ACC112 (cell line): ENCODE data around the gene TRMT112.
"Not testable (repeated sequence)": the region's sequence is repeated elsewhere in the genome, so short reads cannot be mapped to it uniquely, and the experiment has no call there.

Source experiments
- H2AFZ ChIP-seq: fragments of 200-600 bp; sonication (generic); one replicate; pipeline ENCODE4 v1.6.0; 2017; ENCODE audit warnings: antibody characterized with exemption, low read length; ENCODE audit not compliant: unreplicated experiment
- H3K27ac ChIP-seq: fragments of 200-600 bp; sonication (generic); 2 replicates; pipeline ENCODE4 v1.5.1; 2014; ENCODE audit warnings: low read depth, mild to moderate bottlenecking, antibody characterized with exemption, low read length, moderate library complexity
- H3K27me3 ChIP-seq: fragments of 200-600 bp; sonication (generic); 2 replicates; pipeline ENCODE4 v1.6.1; 2014; ENCODE audit warnings: mild to moderate bottlenecking, antibody characterized with exemption, low read length, moderate library complexity, mixed read lengths; ENCODE audit not compliant: insufficient read depth
- H3K36me3 ChIP-seq: fragments of 200-600 bp; sonication (generic); 2 replicates; pipeline ENCODE4 v1.6.1; 2016; ENCODE audit warnings: mild to moderate bottlenecking, antibody characterized with exemption, low read length, moderate library complexity, mixed read lengths; ENCODE audit not compliant: insufficient read depth
- H3K4me1 ChIP-seq: fragments of 200-600 bp; sonication (generic); one replicate; pipeline ENCODE4 v1.6.1; 2016; ENCODE audit warnings: low read length, mixed read lengths; ENCODE audit not compliant: insufficient read depth, unreplicated experiment, control insufficient read depth
- H3K4me3 ChIP-seq: fragments of 200-600 bp; sonication (generic); 2 replicates; pipeline ENCODE4 v1.5.1; 2014; ENCODE audit warnings: mild to moderate bottlenecking, low read depth, low read length
- H3K79me2 ChIP-seq: fragments of 200-600 bp; sonication (generic); one replicate; pipeline ENCODE4 v1.6.0; 2016; ENCODE audit warnings: low read length; ENCODE audit not compliant: control insufficient read depth, unreplicated experiment, insufficient read depth

The TRMT112 gene

DNA sequence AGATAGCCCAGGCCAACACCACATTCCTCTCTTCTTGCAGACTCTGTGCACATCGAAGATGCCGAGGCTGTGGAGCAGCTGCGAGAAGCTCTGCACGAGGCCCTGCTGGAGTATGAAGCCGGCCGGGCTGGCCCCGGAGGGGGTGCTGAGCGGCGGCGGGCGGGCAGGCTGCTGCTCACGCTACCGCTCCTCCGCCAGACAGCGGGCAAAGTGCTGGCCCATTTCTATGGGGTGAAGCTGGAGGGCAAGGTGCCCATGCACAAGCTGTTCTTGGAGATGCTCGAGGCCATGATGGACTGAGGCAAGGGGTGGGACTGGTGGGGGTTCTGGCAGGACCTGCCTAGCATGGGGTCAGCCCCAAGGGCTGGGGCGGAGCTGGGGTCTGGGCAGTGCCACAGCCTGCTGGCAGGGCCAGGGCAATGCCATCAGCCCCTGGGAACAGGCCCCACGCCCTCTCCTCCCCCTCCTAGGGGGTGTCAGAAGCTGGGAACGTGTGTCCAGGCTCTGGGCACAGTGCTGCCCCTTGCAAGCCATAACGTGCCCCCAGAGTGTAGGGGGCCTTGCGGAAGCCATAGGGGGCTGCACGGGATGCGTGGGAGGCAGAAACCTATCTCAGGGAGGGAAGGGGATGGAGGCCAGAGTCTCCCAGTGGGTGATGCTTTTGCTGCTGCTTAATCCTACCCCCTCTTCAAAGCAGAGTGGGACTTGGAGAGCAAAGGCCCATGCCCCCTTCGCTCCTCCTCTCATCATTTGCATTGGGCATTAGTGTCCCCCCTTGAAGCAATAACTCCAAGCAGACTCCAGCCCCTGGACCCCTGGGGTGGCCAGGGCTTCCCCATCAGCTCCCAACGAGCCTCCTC lies 1.5 kb downstream of the TRMT112 start:
- not testable (repeated sequence) for H3K36me3 ChIP-seq, H3K27me3 ChIP-seq, H3K27ac ChIP-seq, H2AFZ ChIP-seq
- Histone ChIP-seq H3K4me1 (peaks cover 15% of the 10 kb centered on the region), H3K79me2 (peaks cover 18% of the 10 kb centered on the region), H3K4me3 (peak overlapping the region; percentile 93)

DNA sequence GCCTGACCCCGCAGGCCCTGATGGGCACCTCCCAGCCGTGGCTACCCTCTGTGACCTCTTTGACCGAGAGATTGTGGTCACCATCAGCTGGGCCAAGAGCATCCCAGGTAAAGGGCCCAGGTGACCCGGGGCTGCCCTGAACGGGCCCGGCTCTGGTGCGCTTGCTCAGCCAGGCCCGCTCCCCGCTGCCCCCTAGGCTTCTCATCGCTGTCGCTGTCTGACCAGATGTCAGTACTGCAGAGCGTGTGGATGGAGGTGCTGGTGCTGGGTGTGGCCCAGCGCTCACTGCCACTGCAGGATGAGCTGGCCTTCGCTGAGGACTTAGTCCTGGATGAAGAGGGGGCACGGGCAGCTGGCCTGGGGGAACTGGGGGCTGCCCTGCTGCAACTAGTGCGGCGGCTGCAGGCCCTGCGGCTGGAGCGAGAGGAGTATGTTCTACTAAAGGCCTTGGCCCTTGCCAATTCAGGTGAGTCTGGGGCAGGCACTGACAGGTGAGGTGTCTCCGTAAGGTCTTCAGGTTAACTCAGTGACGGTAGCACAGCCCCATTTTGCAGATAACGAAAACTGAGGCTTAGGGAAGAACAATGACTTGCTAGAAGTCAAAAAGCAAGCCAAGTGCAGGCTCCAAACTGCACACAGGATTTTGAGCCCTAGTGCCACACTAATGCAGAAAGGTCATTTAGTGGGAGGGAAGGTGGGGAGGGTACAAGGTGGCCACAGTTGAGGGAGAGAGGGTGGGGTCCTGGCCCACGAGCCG lies 2.4 kb downstream of the TRMT112 start:
- H3K4me3 ChIP-seq: no peak overlapping the region
- H3K36me3 ChIP-seq: no peaks in the 10 kb centered on the region
- H3K27me3 ChIP-seq: no peaks in the 10 kb centered on the region
- H3K4me1 ChIP-seq: peaks cover 15% of the 10 kb centered on the region
- H3K79me2 ChIP-seq: peaks cover 18% of the 10 kb centered on the region
- no peak overlapping the region for H2AFZ ChIP-seq
- no peak overlapping the region for H3K27ac ChIP-seq

DNA sequence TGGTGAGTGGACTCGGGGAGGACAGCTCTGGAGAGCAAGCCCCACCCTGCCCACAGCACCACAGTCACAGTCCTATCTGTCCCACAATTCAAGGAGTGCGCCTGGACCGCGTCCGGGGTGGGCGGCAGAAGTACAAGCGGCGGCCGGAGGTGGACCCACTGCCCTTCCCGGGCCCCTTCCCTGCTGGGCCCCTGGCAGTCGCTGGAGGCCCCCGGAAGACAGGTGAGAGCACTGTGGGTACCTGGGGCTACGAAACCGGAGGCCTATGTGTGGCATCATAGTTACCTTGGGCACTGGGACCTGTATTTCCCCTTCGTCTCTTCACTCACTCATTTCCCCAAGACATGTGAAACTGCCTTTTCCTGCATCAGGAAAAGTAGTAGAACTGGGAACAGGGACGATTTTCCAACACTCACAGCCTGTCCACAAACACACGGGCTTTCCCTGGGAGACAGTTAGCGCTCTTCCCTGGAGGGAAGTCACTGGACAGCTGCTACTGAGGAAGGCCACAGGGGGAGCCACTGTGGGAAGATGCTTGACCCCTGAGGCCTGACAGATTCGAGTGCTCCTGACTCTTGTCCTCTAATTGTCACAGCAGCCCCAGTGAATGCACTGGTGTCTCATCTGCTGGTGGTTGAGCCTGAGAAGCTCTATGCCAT lies 3.1 kb downstream of the TRMT112 start:
- H3K79me2 ChIP-seq: peaks cover 11% of the 10 kb centered on the region
- H2AFZ ChIP-seq: no peak overlapping the region
- H3K27ac ChIP-seq: no peak overlapping the region
- no peaks in the 10 kb centered on the region for H3K27me3 ChIP-seq
- H3K36me3 ChIP-seq: no peaks in the 10 kb centered on the region
- H3K4me3 ChIP-seq: no peak overlapping the region
- peaks cover 8% of the 10 kb centered on the region for H3K4me1 ChIP-seq

DNA sequence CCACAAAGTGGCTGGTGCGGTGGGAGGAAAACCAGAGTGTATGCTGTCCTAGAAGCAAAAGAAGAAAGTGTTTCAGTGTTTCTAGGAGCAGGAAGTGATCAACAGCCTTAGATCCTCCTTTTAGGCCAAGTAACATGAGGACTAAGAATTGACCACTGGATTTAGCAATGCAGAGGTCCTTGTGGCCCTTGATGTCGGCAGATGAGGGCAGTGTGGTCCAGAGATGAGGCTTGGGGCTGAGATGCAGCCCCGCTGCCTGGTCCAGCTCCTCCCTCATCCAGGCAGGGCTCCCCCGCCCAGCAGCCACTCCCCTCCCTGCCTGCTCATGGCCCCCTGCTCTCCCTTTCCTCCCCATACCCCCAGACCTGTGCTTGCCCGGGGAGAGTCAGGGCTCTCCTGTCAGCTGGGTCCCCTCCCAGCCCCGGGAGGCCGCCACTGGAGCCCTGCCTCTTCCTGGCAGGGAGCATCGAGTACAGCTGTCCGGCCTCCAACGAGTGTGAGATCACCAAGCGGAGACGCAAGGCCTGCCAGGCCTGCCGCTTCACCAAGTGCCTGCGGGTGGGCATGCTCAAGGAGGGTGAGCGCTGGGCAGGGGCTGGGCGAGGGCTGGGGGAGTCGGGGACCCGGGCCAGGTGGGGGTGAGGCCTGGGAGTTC lies 3.7 kb downstream of the TRMT112 start:
- H3K36me3 ChIP-seq: no peaks in the 10 kb centered on the region
- no peak overlapping the region for H3K27ac ChIP-seq
- no peak overlapping the region for H2AFZ ChIP-seq
- H3K4me3 ChIP-seq: no peak overlapping the region
- peaks cover 4% of the 10 kb centered on the region for H3K4me1 ChIP-seq
- H3K27me3 ChIP-seq: no peaks in the 10 kb centered on the region
- peaks cover 6% of the 10 kb centered on the region for H3K79me2 ChIP-seq

DNA sequence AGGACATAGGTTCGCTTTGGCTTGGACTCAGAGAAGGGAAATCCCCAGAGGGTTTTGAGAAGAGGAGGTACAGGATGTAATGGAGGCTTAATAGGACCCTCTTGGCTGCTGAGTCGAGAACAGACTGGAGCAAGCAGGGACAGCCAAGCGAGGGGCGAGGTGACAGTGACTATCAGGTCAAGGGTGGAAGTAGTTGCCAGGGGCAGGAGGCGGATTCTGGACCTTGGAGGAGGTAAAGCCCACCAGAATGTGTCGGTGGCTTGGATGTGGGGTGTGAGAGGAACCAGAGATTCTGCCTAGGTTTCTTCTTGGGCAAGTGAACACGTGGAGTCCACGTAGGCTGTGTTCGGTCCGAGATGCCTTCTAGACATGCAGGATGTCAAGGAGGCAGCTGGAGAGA lies 4.4 kb downstream of the TRMT112 start:
- Histone ChIP-seq H3K36me3 (no peaks in the 10 kb centered on the region), H2AFZ (no peak overlapping the region), H3K79me2 (peaks cover 6% of the 10 kb centered on the region), H3K4me3 (no peak overlapping the region), H3K27ac (no peak overlapping the region), H3K4me1 (peaks cover 4% of the 10 kb centered on the region), H3K27me3 (no peaks in the 10 kb centered on the region)

DNA sequence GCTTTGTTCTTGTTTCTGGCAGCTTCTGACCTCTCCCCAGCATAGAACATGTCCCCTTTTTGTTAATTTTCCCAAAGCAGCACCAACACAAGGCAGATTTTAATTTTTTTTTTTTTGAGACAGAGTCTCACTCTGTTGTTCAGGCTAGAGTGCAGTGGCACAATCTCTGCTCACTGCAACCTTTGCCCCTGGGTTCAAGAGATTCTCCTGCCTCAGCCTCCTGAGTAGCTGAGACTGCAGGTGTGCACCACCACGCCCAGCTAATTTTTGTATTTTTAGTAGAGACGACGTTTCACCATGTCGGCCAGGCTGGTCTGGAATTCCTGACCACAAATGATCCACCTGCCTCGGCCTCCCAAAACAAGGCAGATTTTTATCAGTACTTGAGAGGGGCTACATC lies 9.6 kb downstream of the TRMT112 start:
- H3K36me3 ChIP-seq, H3K27me3 ChIP-seq, H2AFZ ChIP-seq, H3K27ac ChIP-seq, H3K4me3 ChIP-seq: not testable (repeated sequence)
- peaks cover 14% of the 10 kb centered on the region for H3K4me1 ChIP-seq
- H3K79me2 ChIP-seq: peaks cover 10% of the 10 kb centered on the region

DNA sequence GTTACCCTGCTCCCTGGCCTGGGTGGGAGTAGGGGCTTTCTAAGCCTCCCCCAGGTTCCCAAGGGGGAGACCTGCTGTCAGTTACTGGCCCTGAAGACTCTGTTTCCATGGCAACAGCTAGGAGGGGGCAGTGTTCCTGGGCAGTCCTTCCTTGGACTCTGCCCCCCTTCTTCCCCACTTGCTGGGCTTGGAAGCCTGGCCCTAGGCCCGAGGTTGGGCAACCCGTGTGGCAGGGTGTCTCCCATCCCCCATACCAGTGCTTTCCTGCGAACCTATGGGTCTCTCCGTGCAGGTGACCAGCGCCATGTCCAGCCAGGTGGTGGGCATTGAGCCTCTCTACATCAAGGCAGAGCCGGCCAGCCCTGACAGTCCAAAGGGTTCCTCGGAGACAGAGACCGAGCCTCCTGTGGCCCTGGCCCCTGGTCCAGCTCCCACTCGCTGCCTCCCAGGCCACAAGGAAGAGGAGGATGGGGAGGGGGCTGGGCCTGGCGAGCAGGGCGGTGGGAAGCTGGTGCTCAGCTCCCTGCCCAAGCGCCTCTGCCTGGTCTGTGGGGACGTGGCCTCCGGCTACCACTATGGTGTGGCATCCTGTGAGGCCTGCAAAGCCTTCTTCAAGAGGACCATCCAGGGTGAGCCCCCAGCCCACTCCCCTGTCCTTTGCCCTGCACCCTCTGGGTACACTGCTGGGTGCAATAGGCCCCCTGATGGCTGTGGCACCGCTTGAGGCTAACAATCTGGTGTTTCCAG lies 10.3 kb downstream of the TRMT112 start:
- Histone ChIP-seq H2AFZ (no peak overlapping the region), H3K4me3 (peak overlapping the region; percentile 94), H3K27ac (no peak overlapping the region), H3K36me3 (no peaks in the 10 kb centered on the region), H3K27me3 (no peaks in the 10 kb centered on the region), H3K4me1 (peaks cover 14% of the 10 kb centered on the region), H3K79me2 (peaks cover 10% of the 10 kb centered on the region)

DNA sequence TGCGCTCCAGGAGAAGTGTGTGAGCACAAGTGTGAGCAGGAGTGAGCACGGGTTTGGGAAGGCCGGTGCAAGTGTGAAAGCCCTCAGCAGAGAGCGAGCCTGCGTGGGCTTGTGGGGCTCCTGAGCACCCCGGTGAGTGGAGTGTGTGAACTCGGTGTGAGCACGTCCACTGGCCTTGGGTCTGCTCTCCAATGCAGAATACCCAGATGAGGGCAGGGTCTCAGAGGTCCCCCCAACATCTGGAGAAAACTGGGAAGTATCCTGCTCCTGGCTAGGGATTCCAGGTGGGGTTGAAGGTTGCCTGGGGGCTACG lies 10.8 kb downstream of the TRMT112 start:
- Histone ChIP-seq H3K27me3 (no peaks in the 10 kb centered on the region), H3K79me2 (peaks cover 10% of the 10 kb centered on the region), H3K4me1 (peaks cover 14% of the 10 kb centered on the region), H2AFZ (peak overlapping the region; percentile 48), H3K4me3 (peak overlapping the region; percentile 94), H3K36me3 (no peaks in the 10 kb centered on the region), H3K27ac (no peak overlapping the region)

DNA sequence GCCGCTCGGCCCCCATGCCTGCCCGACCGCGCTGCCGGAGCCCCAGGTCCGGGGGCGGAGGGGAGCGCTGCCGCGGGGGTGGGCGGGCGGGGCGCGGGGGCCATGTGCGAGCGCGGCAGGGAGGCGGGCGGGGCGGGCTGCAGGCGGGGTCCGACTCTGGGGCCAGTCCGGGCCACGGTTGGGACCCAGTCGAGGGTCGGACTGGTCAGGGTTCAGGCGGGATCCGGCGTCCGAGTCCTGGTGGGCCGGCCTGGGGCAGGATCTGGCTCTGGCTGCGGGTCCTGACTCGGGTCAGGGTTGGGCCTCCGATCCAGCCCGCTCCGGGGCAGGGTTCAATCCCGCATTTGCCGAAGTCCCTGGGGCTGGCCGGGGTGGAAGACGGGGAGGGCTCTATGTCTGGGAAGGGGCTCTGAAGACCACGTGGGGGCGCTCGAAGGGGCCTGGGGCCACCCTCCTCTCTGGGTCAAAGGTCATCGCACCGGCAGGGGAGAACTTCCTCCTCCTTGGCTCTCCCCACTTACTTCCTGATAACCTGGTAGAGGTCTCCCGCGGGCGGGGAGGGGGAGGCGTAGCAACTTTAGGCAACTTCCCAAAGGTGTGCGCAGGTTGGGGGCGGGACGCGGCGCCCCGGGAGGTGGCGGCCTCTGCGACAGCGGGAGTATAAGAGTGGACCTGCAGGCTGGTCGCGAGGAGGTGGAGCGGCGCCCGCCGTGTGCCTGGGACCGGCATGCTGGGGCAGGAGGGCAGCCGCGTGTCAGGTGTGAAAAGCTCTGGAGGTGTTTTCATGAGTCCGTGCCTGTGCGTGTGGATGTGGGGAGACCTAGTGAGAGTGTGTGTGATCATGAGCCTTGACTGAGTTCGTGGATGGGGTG lies 11.4 kb downstream of the TRMT112 start:
- peaks cover 14% of the 10 kb centered on the region for H3K4me1 ChIP-seq
- H2AFZ ChIP-seq: peak overlapping the region; percentile 48
- H3K36me3 ChIP-seq: no peaks in the 10 kb centered on the region
- H3K27me3 ChIP-seq: no peaks in the 10 kb centered on the region
- H3K4me3 ChIP-seq: peak overlapping the region; percentile 94
- peaks cover 10% of the 10 kb centered on the region for H3K79me2 ChIP-seq
- no peak overlapping the region for H3K27ac ChIP-seq
